Testis (tissue), 3 donors: ENCODE data around the gene GOLGA6L10. TPM values are rescaled to one million over a fixed set of nuclear protein-coding genes. Genes with fewer than 3 reads are reported as not detected.
"Not testable (repeated sequence)": the region's sequence is repeated elsewhere in the genome, so short reads cannot be mapped to it uniquely, and the experiment has no call there.

Source experiments
- DNase-seq: peaks from one replicate; pipeline ENCODE4 v3.0.0-alpha.2; 2019
- H3K27ac ChIP-seq, 2 donors: fragments of 200-600 bp; sonication (generic); one replicate each; pipeline ENCODE4 v1.5.1; 2019
- H3K27me3 ChIP-seq: fragments of 200-600 bp; sonication (generic); one replicate; pipeline ENCODE4 v1.5.1; 2019
- H3K36me3 ChIP-seq: fragments of 200-600 bp; sonication (generic); one replicate; pipeline ENCODE4 v1.5.1; 2017; ENCODE audit warnings: low read depth; ENCODE audit errors: missing control alignments
- H3K4me1 ChIP-seq: fragments of 200-600 bp; sonication (generic); one replicate; pipeline ENCODE4 v1.5.1; 2019
- H3K4me3 ChIP-seq, 2 donors: fragments of 200-600 bp; sonication (generic); one replicate each; pipeline ENCODE4 v1.5.1; 2017 to 2019
- H3K9me3 ChIP-seq: fragments of 200-600 bp; sonication (generic); one replicate; pipeline ENCODE4 v1.5.1; 2017
- WGBS, 2 donors: methylation state at CpG; one replicate each; pipeline ENCODE4 v1.1.5; 2018; 5-methylcytosine and 5-hydroxymethylcytosine counted together
- intact Hi-C: fragments of 100-400 bp; cut with DNase I; formaldehyde crosslinking; loops from one replicate; pipeline ENCODE4 v1.15.1; 2023; ENCODE audit warnings: low total_unique reads
- polyA plus RNA-seq: library from polyadenylated mRNA; stranded (reverse); fragments of 350-450 nt; fragmentation: Illumina TruSeq; extraction: RNeasy Lipid Tissue Mini Kit (QIAGEN cat#74804); gene quantifications from one replicate; pipeline ENCODE4 v1.2.3, GENCODE V29; 2014; ENCODE audit warnings: low read depth, low replicate concordance; ENCODE audit not compliant: insufficient read depth
- total RNA-seq, 2 donors: library from RNA; depleted of rRNA; stranded (reverse); fragments of >200 nt; gene quantifications; one replicate each; pipeline ENCODE4 v1.2.3, GENCODE V29; 2016
- TF ChIP-seq, protein P1 (sequence below), 3 experiments: fragments of 450-650 bp in 2 of 3; fragments of 200-600 bp in 1 of 3; sonication (generic) in 1 of 3; IDR thresholded peaks; one replicate each; pipeline ENCODE4 v1.5.1; 2016 to 2019; ENCODE audit warnings: antibody characterized with exemption in 3 of 3, mild to moderate bottlenecking in 2 of 3, moderate library complexity in 1 of 3

Gene GOLGA6L10
- total and polyA plus RNA-seq, 3 donors from 2014 or later = 7.2 to 23.3 (median 12.8) TPM

DNA sequence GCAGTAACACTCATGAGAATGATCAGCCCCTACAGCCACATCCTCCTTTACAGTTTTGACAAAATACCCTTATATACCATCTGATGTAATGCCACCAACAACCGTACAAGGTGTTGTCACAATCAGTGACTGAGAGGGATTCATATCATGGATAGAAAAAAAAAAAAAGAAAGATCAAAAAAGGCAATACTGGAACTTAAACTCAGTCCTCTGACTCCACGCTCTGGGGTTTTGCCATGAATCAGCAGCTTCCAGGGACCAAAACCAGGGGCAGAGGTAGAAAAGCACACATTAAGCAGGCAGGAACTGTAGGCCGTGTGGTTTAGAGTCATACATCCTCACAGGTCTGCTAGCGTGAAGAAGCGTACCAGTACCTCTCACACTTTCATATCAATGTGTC, 1.6 kb downstream of the GOLGA6L10 start:
- H3K27me3 ChIP-seq, H3K9me3 ChIP-seq, H3K4me3 ChIP-seq, H3K27ac ChIP-seq, H3K36me3 ChIP-seq, intact Hi-C loops, H3K4me1 ChIP-seq, DNase-seq: not testable (repeated sequence)
- WGBS, 2 donors = 75 to 82% methylated on average over 5 of the region's 5 CpGs

DNA sequence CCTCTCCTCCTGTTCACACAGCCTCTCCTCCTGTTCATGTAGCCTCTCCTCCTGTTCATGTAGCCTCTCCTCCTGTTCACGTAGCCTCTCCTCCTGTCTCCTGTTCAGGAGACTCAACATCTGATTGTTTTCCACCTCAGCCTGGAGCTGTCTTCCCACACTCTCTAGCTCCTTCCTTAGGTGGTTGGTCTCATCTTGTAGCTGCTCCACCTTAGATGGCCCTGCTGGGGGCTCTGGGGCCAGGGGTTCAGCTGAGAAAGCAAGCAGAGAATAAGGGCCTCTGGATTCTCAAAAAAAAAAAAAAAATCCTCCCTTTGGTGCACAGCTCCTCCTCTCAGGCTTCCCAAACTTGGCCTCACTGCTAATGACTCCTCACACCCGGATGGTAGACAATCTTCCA, 4.1 kb downstream of the GOLGA6L10 start:
- intact Hi-C loops, H3K4me1 ChIP-seq, DNase-seq, H3K36me3 ChIP-seq, H3K27ac ChIP-seq, H3K4me3 ChIP-seq, H3K27me3 ChIP-seq, H3K9me3 ChIP-seq: not testable (repeated sequence)
- WGBS, 2 donors = 87 to 89% methylated on average over 1 to 2 of the region's 2 CpGs

DNA sequence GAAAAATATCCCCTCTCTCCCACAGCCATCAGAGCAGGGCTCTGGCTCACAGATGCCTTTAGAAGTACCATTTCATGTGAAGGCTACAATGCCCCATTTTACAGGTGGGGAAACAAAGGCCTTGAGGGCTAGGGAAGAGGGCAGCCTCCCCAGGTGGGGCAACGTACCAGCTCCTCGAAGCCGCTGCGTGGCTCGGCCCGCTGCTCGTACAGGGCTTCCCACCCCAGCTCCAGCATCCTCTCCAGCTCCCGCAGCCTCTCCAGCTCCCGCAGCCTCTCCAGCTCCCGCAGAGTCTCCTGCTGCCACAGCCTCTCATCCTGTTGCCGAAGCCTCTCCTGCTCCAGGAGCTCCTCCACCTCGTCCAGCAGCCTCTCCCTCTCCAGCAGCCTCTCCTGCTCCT, 4.9 kb downstream of the GOLGA6L10 start:
- H3K36me3 ChIP-seq, H3K27me3 ChIP-seq, H3K27ac ChIP-seq, H3K9me3 ChIP-seq, H3K4me1 ChIP-seq, H3K4me3 ChIP-seq, intact Hi-C loops, DNase-seq: not testable (repeated sequence)
- WGBS, 2 donors = 98 to 100% methylated on average over 5 to 6 of the region's 12 CpGs

DNA sequence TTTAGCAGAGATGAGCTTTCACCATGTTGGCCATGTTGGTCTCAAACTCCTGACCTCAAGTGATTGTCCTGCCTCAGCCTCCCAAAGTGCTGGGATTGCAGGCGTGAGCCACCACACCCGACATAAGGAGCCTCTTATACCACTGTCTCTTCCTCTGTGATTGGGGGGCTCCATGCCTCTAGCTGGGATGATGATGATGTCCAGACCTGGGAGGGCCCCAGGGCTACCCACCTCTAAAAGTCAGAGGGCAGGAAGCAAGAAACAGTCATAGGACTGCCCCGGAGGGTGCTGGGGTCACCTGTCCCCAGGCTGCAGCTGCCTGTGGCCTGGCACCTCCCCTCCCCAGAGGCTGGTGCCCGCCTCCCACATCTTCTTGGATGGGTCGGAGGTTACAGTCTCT, 5.4 kb downstream of the GOLGA6L10 start:
- H3K4me1 ChIP-seq, H3K27ac ChIP-seq, DNase-seq, intact Hi-C loops, H3K4me3 ChIP-seq, H3K9me3 ChIP-seq, H3K27me3 ChIP-seq, H3K36me3 ChIP-seq: not testable (repeated sequence)
- WGBS, 2 donors = 95 to 97% methylated on average over 3 of the region's 5 CpGs

DNA sequence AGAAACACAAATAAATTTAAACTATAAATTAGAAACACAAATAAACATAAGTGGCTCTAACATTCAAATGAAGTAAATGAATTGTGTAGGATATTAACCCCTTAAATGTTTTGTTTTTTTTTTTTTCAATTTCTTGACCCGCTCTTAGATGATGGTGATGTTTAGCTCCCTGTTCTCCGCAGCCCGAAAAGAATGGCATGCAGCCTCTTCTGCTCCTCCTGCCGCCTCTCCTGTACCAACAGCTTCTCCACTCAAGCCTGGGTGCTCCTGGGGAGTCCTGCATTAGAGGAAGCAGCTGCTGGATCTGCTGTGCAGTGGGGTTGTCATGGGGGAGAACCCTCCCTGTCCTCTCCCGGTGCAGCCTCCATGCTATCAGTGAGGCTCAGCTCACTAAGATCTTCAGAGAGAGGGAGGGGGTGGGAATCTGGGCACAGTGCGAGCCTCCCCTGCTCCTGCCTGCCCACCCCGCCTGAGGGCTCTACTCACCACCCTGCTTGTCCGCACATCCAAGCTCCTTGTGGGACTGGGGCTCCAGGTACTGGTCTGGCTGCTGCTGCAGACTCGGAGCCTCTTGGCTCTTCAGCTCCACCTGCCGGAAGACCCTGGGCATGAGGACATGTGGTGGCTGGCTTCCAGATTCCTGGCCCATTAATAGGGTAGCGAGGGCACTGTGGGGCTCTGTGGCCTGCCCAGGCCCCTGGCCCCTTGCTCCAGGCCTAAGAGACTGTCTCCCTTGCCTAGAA, 6.5 kb downstream of the GOLGA6L10 start:
- H3K27ac ChIP-seq, H3K4me1 ChIP-seq, intact Hi-C loops, H3K36me3 ChIP-seq, H3K4me3 ChIP-seq, H3K9me3 ChIP-seq, H3K27me3 ChIP-seq: not testable (repeated sequence)
- TF ChIP-seq, protein P1, sequence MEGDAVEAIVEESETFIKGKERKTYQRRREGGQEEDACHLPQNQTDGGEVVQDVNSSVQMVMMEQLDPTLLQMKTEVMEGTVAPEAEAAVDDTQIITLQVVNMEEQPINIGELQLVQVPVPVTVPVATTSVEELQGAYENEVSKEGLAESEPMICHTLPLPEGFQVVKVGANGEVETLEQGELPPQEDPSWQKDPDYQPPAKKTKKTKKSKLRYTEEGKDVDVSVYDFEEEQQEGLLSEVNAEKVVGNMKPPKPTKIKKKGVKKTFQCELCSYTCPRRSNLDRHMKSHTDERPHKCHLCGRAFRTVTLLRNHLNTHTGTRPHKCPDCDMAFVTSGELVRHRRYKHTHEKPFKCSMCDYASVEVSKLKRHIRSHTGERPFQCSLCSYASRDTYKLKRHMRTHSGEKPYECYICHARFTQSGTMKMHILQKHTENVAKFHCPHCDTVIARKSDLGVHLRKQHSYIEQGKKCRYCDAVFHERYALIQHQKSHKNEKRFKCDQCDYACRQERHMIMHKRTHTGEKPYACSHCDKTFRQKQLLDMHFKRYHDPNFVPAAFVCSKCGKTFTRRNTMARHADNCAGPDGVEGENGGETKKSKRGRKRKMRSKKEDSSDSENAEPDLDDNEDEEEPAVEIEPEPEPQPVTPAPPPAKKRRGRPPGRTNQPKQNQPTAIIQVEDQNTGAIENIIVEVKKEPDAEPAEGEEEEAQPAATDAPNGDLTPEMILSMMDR (IDR thresholded peaks at IDR 0.05) = peak in 1 of 3 experiments; percentile 22
- peak; percentile 54 for DNase-seq
- 61 to 62% methylated on average over 9 to 10 of the region's 11 CpGs for WGBS, 2 donors

DNA sequence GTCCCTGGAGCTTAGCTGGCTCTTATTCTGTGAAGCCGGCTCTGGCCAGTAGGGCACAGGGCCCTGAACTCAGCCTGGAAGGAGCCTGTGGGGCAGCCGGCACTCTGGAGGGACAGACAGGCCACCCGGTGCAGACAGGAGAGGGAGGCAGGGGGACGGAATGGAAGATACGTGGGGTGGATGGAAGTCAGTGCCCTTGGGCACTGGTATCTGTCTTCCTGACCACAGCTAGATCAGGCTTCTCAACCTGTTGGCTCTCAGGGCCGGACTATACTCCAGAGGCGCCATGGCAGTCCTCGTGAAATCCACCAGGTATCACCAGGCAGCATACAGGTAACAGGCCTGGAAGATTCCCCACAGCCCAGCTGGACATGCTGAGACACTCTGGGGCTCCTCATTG, 10.7 kb downstream of the GOLGA6L10 start:
- H3K27me3 ChIP-seq, H3K4me1 ChIP-seq, H3K9me3 ChIP-seq, intact Hi-C loops, H3K36me3 ChIP-seq, H3K27ac ChIP-seq, H3K4me3 ChIP-seq: not testable (repeated sequence)
- WGBS, 2 donors = 87 to 89% methylated on average over 8 of the region's 8 CpGs
- peak; percentile 8 for DNase-seq

DNA sequence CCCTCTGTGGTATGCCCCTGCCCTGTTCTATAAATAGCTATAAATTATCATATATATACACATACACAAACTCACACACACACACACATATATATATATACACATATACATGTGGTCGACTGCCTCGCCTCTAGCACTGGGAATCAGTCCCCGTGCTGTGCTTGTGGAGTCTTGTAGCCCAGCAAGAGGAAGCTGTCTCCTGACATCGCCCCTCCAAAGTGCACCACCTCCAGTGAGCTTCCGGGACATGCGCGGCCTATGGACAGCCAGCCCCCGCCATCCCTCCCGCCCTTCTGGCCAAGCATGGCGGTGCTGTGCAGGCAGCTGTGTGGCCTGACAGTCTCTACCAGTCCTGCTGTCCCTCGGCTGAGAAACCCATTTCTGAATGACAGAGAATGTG, 11.2 kb downstream of the GOLGA6L10 start:
- H3K36me3 ChIP-seq, DNase-seq, H3K4me1 ChIP-seq, H3K27me3 ChIP-seq, H3K4me3 ChIP-seq, intact Hi-C loops, H3K9me3 ChIP-seq, H3K27ac ChIP-seq: not testable (repeated sequence)
- WGBS, 2 donors = 88 to 98% methylated on average over 3 to 4 of the region's 11 CpGs

DNA sequence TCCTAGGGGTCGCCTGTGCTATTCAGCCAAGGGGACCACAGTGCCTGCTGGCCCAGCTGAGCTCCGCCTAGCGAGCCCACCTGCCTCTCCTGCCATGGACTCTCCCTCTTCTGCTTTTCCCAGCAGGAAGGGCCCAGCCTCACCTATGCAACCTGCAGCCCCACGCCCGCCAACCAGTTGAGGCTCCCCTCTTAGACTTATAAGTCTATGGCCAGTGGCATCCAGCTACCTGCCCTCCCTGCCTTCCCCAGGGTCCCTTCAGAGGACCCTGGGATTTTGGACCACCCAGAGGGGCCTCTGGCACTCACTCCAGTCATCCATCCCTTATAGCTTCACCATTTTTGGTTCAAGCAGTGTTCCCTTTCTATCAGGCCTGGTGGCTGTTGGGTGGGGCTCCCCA, 12.2 kb downstream of the GOLGA6L10 start:
- H3K4me1 ChIP-seq, H3K27me3 ChIP-seq, DNase-seq, H3K4me3 ChIP-seq, intact Hi-C loops, H3K27ac ChIP-seq, H3K36me3 ChIP-seq, H3K9me3 ChIP-seq: not testable (repeated sequence)
- 97 to 100% methylated on average over 2 to 5 of the region's 5 CpGs for WGBS, 2 donors

DNA sequence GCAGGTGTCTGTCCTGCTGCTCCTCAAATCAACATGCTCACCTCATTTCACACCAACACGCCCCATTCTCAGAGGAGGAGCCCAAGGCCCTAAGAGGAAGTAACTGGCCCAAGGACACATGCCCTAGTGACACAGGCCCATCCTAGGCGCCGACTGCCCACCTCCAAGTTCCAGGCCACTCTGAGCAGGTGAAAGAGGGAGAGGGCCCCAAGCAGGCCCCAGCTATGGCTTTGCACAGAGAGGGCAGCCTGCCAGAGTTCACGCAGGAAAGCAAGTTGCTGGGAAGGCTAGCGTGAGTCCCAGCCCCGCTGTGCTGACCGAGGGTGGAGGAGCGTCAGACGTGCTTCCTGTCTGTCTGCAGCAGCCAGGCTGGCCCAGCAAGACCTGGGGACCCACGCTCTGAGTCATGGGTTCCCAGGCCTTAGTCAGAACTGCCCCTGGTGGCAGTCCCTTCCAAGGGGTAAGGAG, 13.1 kb downstream of the GOLGA6L10 start:
- intact Hi-C loops, DNase-seq, H3K36me3 ChIP-seq, H3K27me3 ChIP-seq, H3K4me1 ChIP-seq, H3K27ac ChIP-seq, H3K9me3 ChIP-seq, H3K4me3 ChIP-seq: not testable (repeated sequence)
- WGBS, 2 donors = 82 to 100% methylated on average over 2 to 4 of the region's 10 CpGs

DNA sequence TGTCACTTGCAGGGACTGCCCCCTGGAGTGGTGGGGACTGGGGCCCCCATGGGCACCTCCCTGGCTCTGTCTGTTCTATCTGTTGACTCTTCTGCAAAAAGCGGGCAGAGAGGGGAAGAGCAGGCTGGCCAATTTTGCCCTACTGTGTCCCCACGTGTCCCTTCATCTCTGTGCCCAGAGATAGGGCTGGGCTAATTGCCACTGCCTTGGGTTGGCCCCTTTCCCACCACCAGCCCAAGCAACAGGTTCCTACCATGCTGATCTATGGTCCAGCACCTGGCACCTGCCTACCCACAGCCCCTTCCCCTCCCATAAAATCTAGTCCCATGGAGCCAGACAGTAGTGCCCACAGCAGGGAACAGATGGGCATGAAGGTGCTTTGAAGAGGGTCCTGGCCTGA, 14.3 kb downstream of the GOLGA6L10 start:
- H3K36me3 ChIP-seq, H3K9me3 ChIP-seq, H3K27ac ChIP-seq, H3K27me3 ChIP-seq, H3K4me1 ChIP-seq, H3K4me3 ChIP-seq, intact Hi-C loops, DNase-seq: not testable (repeated sequence)
- WGBS, 2 donors = 60% methylated on average over 2 of the region's 2 CpGs; no CpG with 5 or more reads in 1 of the 2 donors

DNA sequence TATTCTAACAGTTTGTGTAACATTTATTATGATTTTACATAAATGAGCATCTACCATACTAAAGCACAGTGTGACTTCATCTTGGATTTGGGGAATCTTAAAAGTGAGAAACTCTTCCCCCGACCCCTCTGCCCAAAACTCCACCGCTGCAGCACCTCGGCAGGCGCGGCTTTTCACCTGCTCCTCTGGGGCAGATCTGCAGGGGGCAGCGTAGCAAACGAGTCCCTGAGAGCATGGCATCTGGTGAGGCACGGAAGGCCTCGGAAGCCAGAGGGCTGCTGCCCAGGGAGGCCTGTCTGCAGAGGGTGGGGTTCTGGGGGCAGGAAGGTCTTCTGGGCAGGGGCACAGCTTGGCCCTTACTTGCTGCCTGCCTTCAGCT, 14.7 kb downstream of the GOLGA6L10 start:
- H3K9me3 ChIP-seq, H3K27ac ChIP-seq, DNase-seq, H3K4me1 ChIP-seq, H3K4me3 ChIP-seq, H3K36me3 ChIP-seq, H3K27me3 ChIP-seq, intact Hi-C loops: not testable (repeated sequence)
- WGBS, 2 donors = no CpG with 5 or more reads among the region's 9 CpGs
